ENCODE data around the gene AQR.

AQR gene

GRCh38 chr15:35000511-35000910 lies 31.0 kb upstream of the AQR start:
- in situ Hi-C loops (cut with HindIII; ENCODE audit: low sequenced_read_pairs) = no loop called here
- H3K4me3 ChIP-seq (ENCODE audit: low read depth, low read length) = no peak overlapping the region
- DNase-seq (ENCODE audit: low read depth, low spot score) = peak; percentile 83
- TF ChIP-seq CTCF (IDR thresholded peaks at IDR 0.05; ENCODE audit: low read depth, low read length) = no peak

- TF ChIP-seq CTCF (IDR thresholded peaks at IDR 0.05; ENCODE audit: low read depth, low read length) = no peak
- in situ Hi-C loops (cut with HindIII; ENCODE audit: low sequenced_read_pairs) = no loop called here
- H3K4me3 ChIP-seq (ENCODE audit: low read depth, low read length) = no peak overlapping the region
- peak; percentile 9 for DNase-seq (ENCODE audit: low read depth, low spot score)
Observed at GRCh38 chr15:34999906-35000305, 30.4 kb upstream of the AQR start.

- no peak for TF ChIP-seq CTCF (IDR thresholded peaks at IDR 0.05; ENCODE audit: low read depth, low read length)
- H3K4me3 ChIP-seq (ENCODE audit: low read depth, low read length) = no peak overlapping the region
- in situ Hi-C loops (cut with HindIII; ENCODE audit: low sequenced_read_pairs) = no loop called here
- DNase-seq (ENCODE audit: low read depth, low spot score) = no peak
Observed at GRCh38 chr15:34994925-34995324, 25.4 kb upstream of the AQR start.

- in situ Hi-C loops (cut with HindIII; ENCODE audit: low sequenced_read_pairs) = no loop called here
- DNase-seq (ENCODE audit: low read depth, low spot score) = no peak
- no peak for TF ChIP-seq CTCF (IDR thresholded peaks at IDR 0.05; ENCODE audit: low read depth, low read length)
Observed at GRCh38 chr15:34993877-34994276, 24.3 kb upstream of the AQR start.

GRCh38 chr15:34993412-34993811 lies 23.9 kb upstream of the AQR start:
- no peak for TF ChIP-seq CTCF (IDR thresholded peaks at IDR 0.05; ENCODE audit: low read depth, low read length)
- DNase-seq (ENCODE audit: low read depth, low spot score) = no peak
- in situ Hi-C loops (cut with HindIII; ENCODE audit: low sequenced_read_pairs) = no loop called here

More at GRCh38 chr15:34993877-34994276, 24.3 kb upstream of the AQR start:
- no peak overlapping the region for H3K4me3 ChIP-seq (ENCODE audit: low read depth, low read length)

GRCh38 chr15:34988027-34988902 lies 18.7 kb upstream of the AQR start, which contains the start of gene ZNF770:
Gene ZNF770 (minus strand): TSS chr15:34988287. CDS start chr15:34983434, 4,853 bp downstream.
- H3K4me3 ChIP-seq (ENCODE audit: low read depth, low read length) = peak within 1 kb of the TSS; percentile 98
- in situ Hi-C loops (cut with HindIII; ENCODE audit: low sequenced_read_pairs) = no loop called here
- DNase-seq (ENCODE audit: low read depth, low spot score) = peak; percentile 81
- TF ChIP-seq CTCF (IDR thresholded peaks at IDR 0.05; ENCODE audit: low read depth, low read length) = no peak

More at GRCh38 chr15:34993412-34993811, 23.9 kb upstream of the AQR start:
- H3K4me3 ChIP-seq (ENCODE audit: low read depth, low read length) = no peak overlapping the region

All from astrocyte of the spinal cord (primary cell).